ENCODE measurements around the gene ADGRG1.

GRCh38 chr16:57638381-57638780, 10.0 kb downstream of the ADGRG1 start:
- TF ChIP-seq POLR2A (IDR thresholded peaks at IDR 0.05) (no peak), CTCF (IDR thresholded peaks at IDR 0.05) (no peak)

All from transverse colon (tissue), 3 donors.